Esophagus muscularis mucosa (tissue), 4 donors: ENCODE measurements around the gene ITPR3.

Experiments used
- EP300 ChIP-seq: sonication (generic); formaldehyde crosslinking; IDR thresholded peaks from one replicate; pipeline ENCODE4 v1.6.1; 2017; ENCODE audit warnings: antibody characterized with exemption
- POLR2A ChIP-seq: fragments of 450-650 bp; IDR thresholded peaks from one replicate; pipeline ENCODE4 v1.6.1; 2017; ENCODE audit warnings: antibody characterized with exemption, moderate library complexity, mild to moderate bottlenecking, low read depth
- POLR2AphosphoS5 ChIP-seq, 2 donors: sonication (generic); formaldehyde crosslinking; IDR thresholded peaks; one replicate each; pipeline ENCODE4 v1.6.1; 2017; ENCODE audit warnings: antibody characterized with exemption in 2 of 2
- TF ChIP-seq, protein P1 (sequence below), 3 experiments: fragments of 200-600 bp in 2 of 3; fragments of 450-650 bp in 1 of 3; sonication (generic) in 2 of 3; IDR thresholded peaks; one replicate each; pipeline ENCODE4 v1.5.1; 2017 to 2019; ENCODE audit warnings: antibody characterized with exemption in 3 of 3, mild to moderate bottlenecking in 2 of 3, moderate library complexity in 1 of 3

GRCh38 chr6:33708516-33709204 is 87.5 kb downstream of the ITPR3 start:
- TF ChIP-seq, protein P1, sequence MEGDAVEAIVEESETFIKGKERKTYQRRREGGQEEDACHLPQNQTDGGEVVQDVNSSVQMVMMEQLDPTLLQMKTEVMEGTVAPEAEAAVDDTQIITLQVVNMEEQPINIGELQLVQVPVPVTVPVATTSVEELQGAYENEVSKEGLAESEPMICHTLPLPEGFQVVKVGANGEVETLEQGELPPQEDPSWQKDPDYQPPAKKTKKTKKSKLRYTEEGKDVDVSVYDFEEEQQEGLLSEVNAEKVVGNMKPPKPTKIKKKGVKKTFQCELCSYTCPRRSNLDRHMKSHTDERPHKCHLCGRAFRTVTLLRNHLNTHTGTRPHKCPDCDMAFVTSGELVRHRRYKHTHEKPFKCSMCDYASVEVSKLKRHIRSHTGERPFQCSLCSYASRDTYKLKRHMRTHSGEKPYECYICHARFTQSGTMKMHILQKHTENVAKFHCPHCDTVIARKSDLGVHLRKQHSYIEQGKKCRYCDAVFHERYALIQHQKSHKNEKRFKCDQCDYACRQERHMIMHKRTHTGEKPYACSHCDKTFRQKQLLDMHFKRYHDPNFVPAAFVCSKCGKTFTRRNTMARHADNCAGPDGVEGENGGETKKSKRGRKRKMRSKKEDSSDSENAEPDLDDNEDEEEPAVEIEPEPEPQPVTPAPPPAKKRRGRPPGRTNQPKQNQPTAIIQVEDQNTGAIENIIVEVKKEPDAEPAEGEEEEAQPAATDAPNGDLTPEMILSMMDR (IDR thresholded peaks at IDR 0.05): no peak
- TF ChIP-seq POLR2AphosphoS5 (IDR thresholded peaks at IDR 0.05): no peak
- TF ChIP-seq POLR2A: no peak
- TF ChIP-seq EP300: no peak
